ENCODE results near the gene PROC.

The PROC gene

DNA sequence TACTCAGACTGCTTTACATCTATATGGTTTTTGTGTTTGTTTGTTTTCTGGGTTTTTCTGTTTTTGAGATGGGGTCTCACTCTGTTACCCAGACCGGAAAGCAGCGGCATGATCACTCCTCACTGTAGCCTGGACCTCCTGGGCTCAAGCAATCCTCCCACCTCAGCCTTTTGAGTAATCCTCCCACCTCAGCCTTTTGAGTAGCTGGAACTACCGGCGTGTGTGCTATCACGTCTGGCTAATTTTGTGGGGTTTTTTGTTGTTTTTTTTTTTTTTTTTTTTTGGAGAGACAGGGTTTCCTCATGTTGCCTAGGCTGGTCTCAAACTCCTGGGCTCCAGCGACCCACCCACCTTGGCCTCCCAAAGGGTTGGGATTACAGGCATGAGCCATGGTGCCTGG lies 39.5 kb upstream of the PROC start:
- no peaks in the 10 kb centered on the region for H3K4me1 ChIP-seq (ENCODE audit: control extremely low read depth in 1 of 4, control insufficient read depth in 4 of 4, insufficient read depth in 4 of 4, low read length in 3 of 4)
- peaks cover 1 to 28% (median 11%) of the 10 kb centered on the region in 5 experiments for H3K9me3 ChIP-seq (ENCODE audit: control extremely low read depth in 1 of 5, control insufficient read depth in 4 of 5, insufficient read depth in 2 of 5, low read depth in 1 of 5, low read length in 4 of 5)
- WGBS (ENCODE audit: insufficient coverage): no CpG with 5 or more reads among the region's 6 CpGs
- no peak for DNase-seq
- no peak overlapping the region for H3K4me3 ChIP-seq (ENCODE audit: control insufficient read depth in 1 of 7, extremely low read depth in 1 of 7, insufficient read depth in 4 of 7, low read depth in 2 of 7, low read length in 6 of 7)
- ChIA-PET POLR2A (no interaction called here), CTCF (interaction anchor here (1.1 to 2.0 kb wide), 4 partner anchors 13 to 100 kb away, joined by 4 to 9 read pairs (median 4); no protein-coding TSS in a partner anchor)
- no peak overlapping the region for H3K27ac ChIP-seq (ENCODE audit: insufficient read depth in 1 of 2, low read depth in 1 of 2, low read length in 2 of 2, poor library complexity in 1 of 2, severe bottlenecking in 2 of 2)
- H3K36me3 ChIP-seq (ENCODE audit: control insufficient read depth in 4 of 4, insufficient read depth in 4 of 4, low read length in 3 of 4): peaks cover 3 to 16% (median 5%) of the 10 kb centered on the region in 4 experiments
- H3K27me3 ChIP-seq (replicated peaks in 2 of 5; ENCODE audit: control insufficient read depth in 4 of 5, insufficient read depth in 5 of 5, low read length in 4 of 5): no peaks in the 10 kb centered on the region

- POLR2A ChIA-PET: no interaction called here
Observed at GRCh38 chr2:127379712-127380355, 38.4 kb upstream of the PROC start.

GRCh38 chr2:127381762-127382161 lies 36.5 kb upstream of the PROC start:
- Histone ChIP-seq H3K27ac (ENCODE audit: insufficient read depth in 1 of 2, low read depth in 1 of 2, low read length in 2 of 2, poor library complexity in 1 of 2, severe bottlenecking in 2 of 2) (no peak overlapping the region), H3K36me3 (ENCODE audit: control insufficient read depth in 4 of 4, insufficient read depth in 4 of 4, low read length in 3 of 4) (peaks cover 2 to 17% (median 6%) of the 10 kb centered on the region in 4 experiments), H3K9me3 (ENCODE audit: control extremely low read depth in 1 of 5, control insufficient read depth in 4 of 5, insufficient read depth in 2 of 5, low read depth in 1 of 5, low read length in 4 of 5) (peaks cover 0 to 5% (median under 1%) of the 10 kb centered on the region in 5 experiments), H3K4me3 (ENCODE audit: control insufficient read depth in 1 of 7, extremely low read depth in 1 of 7, insufficient read depth in 4 of 7, low read depth in 2 of 7, low read length in 6 of 7) (no peak overlapping the region), H3K4me1 (ENCODE audit: control extremely low read depth in 1 of 4, control insufficient read depth in 4 of 4, insufficient read depth in 4 of 4, low read length in 3 of 4) (peaks cover 2 to 21% (median 11%) of the 10 kb centered on the region in 4 experiments), H3K27me3 (replicated peaks in 2 of 5; ENCODE audit: control insufficient read depth in 4 of 5, insufficient read depth in 5 of 5, low read length in 4 of 5) (no peaks in the 10 kb centered on the region)
- WGBS (ENCODE audit: insufficient coverage): 100% methylated on average over 1 of the region's 5 CpGs
- DNase-seq: peak in 1 of 3 donors; percentile 35
- POLR2A ChIA-PET: no interaction called here
- CTCF ChIA-PET: interaction anchor here (1.4 kb wide), 1 partner anchor 21 kb away, joined by 3 read pairs; no protein-coding TSS in a partner anchor

More at GRCh38 chr2:127379712-127380355, 38.4 kb upstream of the PROC start:
- 100% methylated on average over 3 of the region's 4 CpGs for WGBS (ENCODE audit: insufficient coverage)
- Histone ChIP-seq H3K36me3 (ENCODE audit: control insufficient read depth in 4 of 4, insufficient read depth in 4 of 4, low read length in 3 of 4) (peaks cover 5 to 22% (median 7%) of the 10 kb centered on the region in 4 experiments), H3K4me1 (ENCODE audit: control extremely low read depth in 1 of 4, control insufficient read depth in 4 of 4, insufficient read depth in 4 of 4, low read length in 3 of 4) (peaks cover 0 to 3% (median 2%) of the 10 kb centered on the region in 4 experiments), H3K4me3 (ENCODE audit: control insufficient read depth in 1 of 7, extremely low read depth in 1 of 7, insufficient read depth in 4 of 7, low read depth in 2 of 7, low read length in 6 of 7) (no peak overlapping the region), H3K9me3 (ENCODE audit: control extremely low read depth in 1 of 5, control insufficient read depth in 4 of 5, insufficient read depth in 2 of 5, low read depth in 1 of 5, low read length in 4 of 5) (peaks cover 1 to 20% (median 5%) of the 10 kb centered on the region in 5 experiments), H3K27ac (ENCODE audit: insufficient read depth in 1 of 2, low read depth in 1 of 2, low read length in 2 of 2, poor library complexity in 1 of 2, severe bottlenecking in 2 of 2) (no peak overlapping the region), H3K27me3 (replicated peaks in 2 of 5; ENCODE audit: control insufficient read depth in 4 of 5, insufficient read depth in 5 of 5, low read length in 4 of 5) (no peaks in the 10 kb centered on the region)
- DNase-seq: no peak
- CTCF ChIA-PET: interaction anchor here (1.1 to 2.0 kb wide), 4 partner anchors 14 to 99 kb away, joined by 4 to 9 read pairs (median 4); no protein-coding TSS in a partner anchor

DNA sequence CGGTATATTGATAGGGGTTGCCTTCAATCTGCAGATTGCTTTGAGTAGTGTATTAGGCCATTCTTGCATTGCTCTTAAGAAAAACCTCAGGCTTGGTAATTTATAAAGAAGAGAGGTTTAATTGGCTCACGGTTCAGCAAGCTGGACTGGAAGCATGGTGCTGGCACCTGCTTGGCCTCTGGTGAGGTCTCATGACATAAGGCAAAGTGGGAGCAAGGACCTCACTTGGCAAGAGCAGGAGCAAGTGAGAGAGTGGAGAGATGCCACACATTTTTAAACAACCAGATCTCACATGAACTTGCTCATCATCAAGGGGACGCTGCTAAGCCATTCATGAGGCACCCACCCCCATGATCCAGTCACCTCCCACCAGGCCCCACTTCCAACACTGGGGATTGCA lies 35.4 kb upstream of the PROC start:
- H3K36me3 ChIP-seq (ENCODE audit: control insufficient read depth in 4 of 4, insufficient read depth in 4 of 4, low read length in 3 of 4): peaks cover 2 to 12% (median 6%) of the 10 kb centered on the region in 4 experiments
- no peak for DNase-seq
- no peak overlapping the region for H3K4me3 ChIP-seq (ENCODE audit: control insufficient read depth in 1 of 7, extremely low read depth in 1 of 7, insufficient read depth in 4 of 7, low read depth in 2 of 7, low read length in 6 of 7)
- ChIA-PET POLR2A (no interaction called here), CTCF (no interaction called here)
- WGBS (ENCODE audit: insufficient coverage): 100% methylated on average over 3 of the region's 3 CpGs
- no peak overlapping the region for H3K27ac ChIP-seq (ENCODE audit: insufficient read depth in 1 of 2, low read depth in 1 of 2, low read length in 2 of 2, poor library complexity in 1 of 2, severe bottlenecking in 2 of 2)
- peaks cover 4 to 25% (median 14%) of the 10 kb centered on the region in 4 experiments for H3K4me1 ChIP-seq (ENCODE audit: control extremely low read depth in 1 of 4, control insufficient read depth in 4 of 4, insufficient read depth in 4 of 4, low read length in 3 of 4)
- no peaks in the 10 kb centered on the region for H3K9me3 ChIP-seq (ENCODE audit: control extremely low read depth in 1 of 5, control insufficient read depth in 4 of 5, insufficient read depth in 2 of 5, low read depth in 1 of 5, low read length in 4 of 5)
- no peaks in the 10 kb centered on the region for H3K27me3 ChIP-seq (replicated peaks in 2 of 5; ENCODE audit: control insufficient read depth in 4 of 5, insufficient read depth in 5 of 5, low read length in 4 of 5)

DNA sequence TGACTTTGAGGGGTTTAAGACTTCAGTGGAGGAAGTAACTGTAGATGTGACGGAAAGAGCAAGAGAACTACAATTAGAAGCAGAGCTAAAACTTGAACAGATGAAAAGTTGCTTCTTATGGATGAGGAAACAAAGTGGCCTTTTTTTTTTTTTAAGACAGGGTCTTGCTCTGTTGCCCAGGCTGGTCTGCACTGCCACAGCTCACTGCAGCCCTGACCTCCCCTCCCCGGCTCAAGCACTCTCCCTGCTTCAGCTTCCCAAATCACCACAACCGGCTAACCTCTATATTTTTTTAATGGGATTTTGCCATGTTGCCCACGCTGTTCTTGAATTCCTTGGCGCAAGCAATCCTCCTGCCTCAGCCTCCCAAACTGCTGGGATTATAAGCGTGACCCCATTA lies 33.7 kb upstream of the PROC start:
- peaks cover 12 to 40% (median 24%) of the 10 kb centered on the region in 4 experiments for H3K4me1 ChIP-seq (ENCODE audit: control extremely low read depth in 1 of 4, control insufficient read depth in 4 of 4, insufficient read depth in 4 of 4, low read length in 3 of 4)
- no peak for DNase-seq
- H3K9me3 ChIP-seq (ENCODE audit: control extremely low read depth in 1 of 5, control insufficient read depth in 4 of 5, insufficient read depth in 2 of 5, low read depth in 1 of 5, low read length in 4 of 5): no peaks in the 10 kb centered on the region
- H3K4me3 ChIP-seq (ENCODE audit: control insufficient read depth in 1 of 7, extremely low read depth in 1 of 7, insufficient read depth in 4 of 7, low read depth in 2 of 7, low read length in 6 of 7): no peak overlapping the region
- WGBS (ENCODE audit: insufficient coverage): 92% methylated on average over 3 of the region's 6 CpGs
- CTCF ChIA-PET: interaction anchor here (0.6 kb wide), 1 partner anchor 18 kb away, joined by 5 read pairs; no protein-coding TSS in a partner anchor
- H3K27me3 ChIP-seq (replicated peaks in 2 of 5; ENCODE audit: control insufficient read depth in 4 of 5, insufficient read depth in 5 of 5, low read length in 4 of 5): no peaks in the 10 kb centered on the region
- no peak overlapping the region for H3K27ac ChIP-seq (ENCODE audit: insufficient read depth in 1 of 2, low read depth in 1 of 2, low read length in 2 of 2, poor library complexity in 1 of 2, severe bottlenecking in 2 of 2)
- POLR2A ChIA-PET: interaction anchor here (0.6 kb wide), 1 partner anchor 18 kb away, joined by 4 read pairs; no protein-coding TSS in a partner anchor
- peaks cover 2 to 12% (median 6%) of the 10 kb centered on the region in 4 experiments for H3K36me3 ChIP-seq (ENCODE audit: control insufficient read depth in 4 of 4, insufficient read depth in 4 of 4, low read length in 3 of 4)

DNA sequence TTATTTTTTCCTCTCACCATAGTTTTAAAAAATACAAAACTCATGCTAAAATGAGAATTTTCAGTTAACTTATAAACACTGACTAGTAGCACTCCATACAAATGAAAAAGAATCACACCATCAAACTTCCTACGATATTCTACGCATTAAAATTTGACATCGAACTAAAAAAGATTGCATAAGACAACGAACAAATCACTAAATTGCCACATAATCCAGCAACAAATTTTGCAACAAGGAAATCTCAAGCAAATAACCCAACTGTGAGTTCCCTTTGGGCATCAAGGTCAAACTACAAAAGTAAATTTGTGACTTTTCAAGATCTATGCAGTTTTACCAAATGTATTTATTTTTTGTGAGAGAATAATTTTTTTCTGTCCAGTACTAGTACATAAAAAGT lies 32.0 kb upstream of the PROC start:
- H3K27ac ChIP-seq (ENCODE audit: insufficient read depth in 1 of 2, low read depth in 1 of 2, low read length in 2 of 2, poor library complexity in 1 of 2, severe bottlenecking in 2 of 2): no peak overlapping the region
- H3K36me3 ChIP-seq (ENCODE audit: control insufficient read depth in 4 of 4, insufficient read depth in 4 of 4, low read length in 3 of 4): peaks cover 2 to 12% (median 6%) of the 10 kb centered on the region in 4 experiments
- ChIA-PET CTCF (interaction anchor here (0.6 to 1.7 kb wide), 8 partner anchors 10 to 489 kb away, joined by 3 to 5 read pairs (median 4); no protein-coding TSS in a partner anchor), POLR2A (interaction anchor here (1.4 to 1.6 kb wide), 2 partner anchors 21 to 22 kb away, joined by 4 read pairs; no protein-coding TSS in a partner anchor)
- peaks cover 20 to 53% (median 33%) of the 10 kb centered on the region in 4 experiments for H3K4me1 ChIP-seq (ENCODE audit: control extremely low read depth in 1 of 4, control insufficient read depth in 4 of 4, insufficient read depth in 4 of 4, low read length in 3 of 4)
- H3K4me3 ChIP-seq (ENCODE audit: control insufficient read depth in 1 of 7, extremely low read depth in 1 of 7, insufficient read depth in 4 of 7, low read depth in 2 of 7, low read length in 6 of 7): peak overlapping the region in 4 of 7 experiments; percentile 70 to 90 (median 81)
- no peaks in the 10 kb centered on the region for H3K9me3 ChIP-seq (ENCODE audit: control extremely low read depth in 1 of 5, control insufficient read depth in 4 of 5, insufficient read depth in 2 of 5, low read depth in 1 of 5, low read length in 4 of 5)
- no peaks in the 10 kb centered on the region for H3K27me3 ChIP-seq (replicated peaks in 2 of 5; ENCODE audit: control insufficient read depth in 4 of 5, insufficient read depth in 5 of 5, low read length in 4 of 5)
- 90% methylated on average over 4 of the region's 4 CpGs for WGBS (ENCODE audit: insufficient coverage)
- no peak for DNase-seq

All from common myeloid progenitor, CD34-positive (primary cell).